NCI-H146 (cell line): ENCODE data around the gene SSH3.

Experiments
- DNase-seq: peaks from one replicate; lab custom pipeline; 2025; lab: John Stamatoyannopoulos, UW

Gene SSH3

GRCh38 chr11:67280341-67280787, 23.0 kb upstream of the SSH3 start:
- DNase-seq: no peak

- DNase-seq: no peak
These were observed 22.4 kb upstream of the SSH3 start for GRCh38 chr11:67280788-67281551.

- no peak for DNase-seq
These were observed 21.7 kb upstream of the SSH3 start for GRCh38 chr11:67281552-67282150.

GRCh38 chr11:67282155-67282875, 21.0 kb upstream of the SSH3 start:
- DNase-seq: no peak

- no peak for DNase-seq
These were observed 20.4 kb upstream of the SSH3 start for GRCh38 chr11:67282876-67283371.

- DNase-seq: no peak
These were observed 19.8 kb upstream of the SSH3 start for GRCh38 chr11:67283481-67283963.

DNA sequence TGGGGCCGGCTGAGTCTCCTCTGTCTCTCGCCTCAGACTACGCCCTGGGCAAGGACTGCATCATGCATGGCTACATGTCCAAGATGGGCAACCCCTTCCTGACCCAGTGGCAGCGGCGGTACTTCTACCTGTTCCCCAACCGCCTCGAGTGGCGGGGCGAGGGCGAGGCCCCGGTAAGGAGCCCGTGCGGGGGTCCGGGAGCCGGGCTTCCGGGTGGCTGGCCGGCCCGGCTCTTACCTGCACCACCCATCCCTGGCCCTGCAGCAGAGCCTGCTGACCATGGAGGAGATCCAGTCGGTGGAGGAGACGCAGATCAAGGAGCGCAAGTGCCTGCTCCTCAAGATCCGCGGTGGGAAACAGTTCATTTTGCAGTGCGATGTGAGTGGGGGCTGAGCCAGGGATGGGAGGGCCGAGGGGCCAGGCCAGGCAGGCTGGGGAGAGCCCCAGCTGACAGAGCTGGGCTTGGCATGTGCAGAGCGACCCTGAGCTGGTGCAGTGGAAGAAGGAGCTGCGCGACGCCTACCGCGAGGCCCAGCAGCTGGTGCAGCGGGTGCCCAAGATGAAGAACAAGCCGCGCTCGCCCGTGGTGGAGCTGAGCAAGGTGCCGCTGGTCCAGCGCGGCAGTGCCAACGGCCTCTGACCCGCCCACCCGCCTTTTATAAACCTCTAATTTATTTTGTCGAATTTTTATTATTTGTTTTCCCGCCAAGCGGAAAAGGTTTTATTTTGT, 18.4 kb upstream of the SSH3 start:
- DNase-seq: no peak

DNA sequence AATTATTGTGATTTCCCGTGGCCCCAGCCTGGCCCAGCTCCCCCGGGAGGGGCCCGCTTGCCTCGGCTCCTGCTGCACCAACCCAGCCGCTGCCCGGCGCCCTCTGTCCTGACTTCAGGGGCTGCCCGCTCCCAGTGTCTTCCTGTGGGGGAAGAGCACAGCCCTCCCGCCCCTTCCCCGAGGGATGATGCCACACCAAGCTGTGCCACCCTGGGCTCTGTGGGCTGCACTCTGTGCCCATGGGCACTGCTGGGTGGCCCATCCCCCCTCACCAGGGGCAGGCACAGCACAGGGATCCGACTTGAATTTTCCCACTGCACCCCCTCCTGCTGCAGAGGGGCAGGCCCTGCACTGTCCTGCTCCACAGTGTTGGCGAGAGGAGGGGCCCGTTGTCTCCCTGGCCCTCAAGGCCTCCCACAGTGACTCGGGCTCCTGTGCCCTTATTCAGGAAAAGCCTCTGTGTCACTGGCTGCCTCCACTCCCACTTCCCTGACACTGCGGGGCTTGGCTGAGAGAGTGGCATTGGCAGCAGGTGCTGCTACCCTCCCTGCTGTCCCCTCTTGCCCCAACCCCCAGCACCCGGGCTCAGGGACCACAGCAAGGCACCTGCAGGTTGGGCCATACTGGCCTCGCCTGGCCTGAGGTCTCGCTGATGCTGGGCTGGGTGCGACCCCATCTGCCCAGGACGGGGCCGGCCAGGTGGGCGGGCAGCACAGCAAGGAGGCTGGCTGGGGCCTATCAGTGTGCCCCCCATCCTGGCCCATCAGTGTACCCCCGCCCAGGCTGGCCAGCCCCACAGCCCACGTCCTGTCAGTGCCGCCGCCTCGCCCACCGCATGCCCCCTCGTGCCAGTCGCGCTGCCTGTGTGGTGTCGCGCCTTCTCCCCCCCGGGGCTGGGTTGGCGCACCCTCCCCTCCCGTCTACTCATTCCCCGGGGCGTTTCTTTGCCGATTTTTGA, 17.5 kb upstream of the SSH3 start:
- DNase-seq: no peak

- no peak for DNase-seq
These were observed 16.6 kb upstream of the SSH3 start for GRCh38 chr11:67286621-67287333.

DNA sequence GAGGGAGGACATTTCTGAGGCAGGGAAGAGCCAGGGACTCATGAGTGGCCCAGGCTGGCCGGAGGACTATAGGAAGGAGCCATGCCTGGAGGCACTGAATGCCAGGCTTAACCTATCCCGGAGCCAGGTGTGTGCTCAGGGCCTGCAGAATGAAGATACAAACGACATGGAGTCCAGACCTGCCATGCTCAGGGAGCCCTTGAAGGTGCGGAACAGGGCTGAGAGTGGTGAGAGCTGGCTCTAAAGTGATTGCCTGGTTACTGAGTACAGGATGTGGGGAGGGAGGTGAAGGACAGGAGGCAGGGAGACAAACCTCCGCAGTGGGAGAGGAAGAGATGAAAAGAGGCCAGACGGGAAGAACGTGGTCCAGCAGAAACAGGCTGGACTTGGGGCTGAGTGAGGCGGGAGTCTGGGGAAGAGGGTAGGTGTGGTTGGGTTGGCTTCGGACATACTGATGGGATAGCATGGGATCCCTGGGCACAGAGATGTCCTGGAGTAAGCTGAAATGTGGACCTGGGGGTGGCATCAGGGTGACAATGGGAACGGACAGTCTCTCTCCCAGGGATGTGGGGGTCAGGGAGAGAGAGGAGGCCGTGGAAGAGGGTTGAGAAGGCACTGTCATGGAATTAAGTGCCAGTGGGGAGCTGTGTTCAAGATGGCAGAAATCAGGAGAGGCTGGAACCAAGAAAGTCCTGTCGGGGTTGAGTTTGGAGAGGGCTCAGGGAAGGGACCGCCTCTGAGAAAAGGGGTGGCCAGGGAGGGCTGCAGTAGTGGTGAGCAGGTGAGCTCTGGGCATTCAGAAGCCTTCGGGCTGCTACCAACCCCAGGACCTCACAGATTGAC, 15.8 kb upstream of the SSH3 start:
- DNase-seq: no peak

DNA sequence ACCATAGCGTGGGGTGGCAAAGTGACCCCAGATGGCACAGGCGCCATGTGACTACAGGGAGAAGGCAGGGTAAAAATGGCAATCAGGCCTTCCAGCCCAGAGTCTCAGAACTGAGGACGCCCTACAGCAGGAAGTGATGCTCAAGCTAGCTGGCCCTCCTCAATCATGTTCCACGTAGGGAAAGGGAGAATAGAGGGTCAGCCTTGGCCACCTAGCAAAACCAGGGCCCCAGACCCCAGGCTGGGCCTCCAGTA, 15.2 kb upstream of the SSH3 start:
- DNase-seq: no peak

DNA sequence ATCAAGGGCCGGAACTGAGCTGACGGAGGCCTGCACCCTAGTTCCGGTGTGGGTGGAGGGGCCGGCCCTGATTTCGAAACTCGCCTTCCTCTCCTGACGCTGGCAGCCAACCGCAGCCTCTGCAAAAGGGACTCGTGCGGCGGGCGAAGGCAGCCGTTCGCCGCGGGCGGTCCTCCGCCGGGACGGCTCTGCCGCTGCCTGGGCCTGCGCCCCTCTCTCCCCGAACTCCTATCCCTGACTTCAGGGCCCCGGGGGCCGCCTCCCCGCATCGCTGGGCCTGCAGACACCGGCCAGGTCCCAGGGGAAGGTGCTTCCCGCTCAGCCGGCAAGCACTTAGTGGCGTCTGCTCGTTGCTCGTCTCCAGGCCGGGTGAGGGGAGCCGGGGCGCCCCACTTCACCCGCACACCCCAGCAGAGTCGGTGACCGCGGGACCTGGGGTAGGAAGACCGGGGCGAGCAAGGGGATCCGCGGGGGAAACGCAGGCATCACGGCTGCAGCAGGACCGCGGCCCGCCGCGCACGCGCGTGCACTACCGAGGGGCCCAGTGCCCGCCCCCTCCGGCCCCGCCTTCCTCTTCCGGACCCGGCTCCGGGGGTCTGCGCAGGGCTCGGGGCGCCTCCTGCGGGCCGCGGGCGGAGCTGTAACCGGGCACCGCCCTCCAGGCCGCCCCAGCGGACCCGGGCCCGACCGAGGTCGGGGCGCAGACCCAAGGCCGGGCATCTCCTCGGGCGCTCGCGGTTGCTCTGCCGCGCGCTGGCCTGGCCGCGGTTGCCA, 14.7 kb upstream of the SSH3 start:
- peak; percentile 95 for DNase-seq

GRCh38 chr11:67289226-67289650, 14.1 kb upstream of the SSH3 start, which contains the start of gene ANKRD13D:
TSS of gene ANKRD13D (plus strand) at chr11:67289303. CDS start at chr11:67289461, 158 bp downstream.
- peak; percentile 80 for DNase-seq

DNA sequence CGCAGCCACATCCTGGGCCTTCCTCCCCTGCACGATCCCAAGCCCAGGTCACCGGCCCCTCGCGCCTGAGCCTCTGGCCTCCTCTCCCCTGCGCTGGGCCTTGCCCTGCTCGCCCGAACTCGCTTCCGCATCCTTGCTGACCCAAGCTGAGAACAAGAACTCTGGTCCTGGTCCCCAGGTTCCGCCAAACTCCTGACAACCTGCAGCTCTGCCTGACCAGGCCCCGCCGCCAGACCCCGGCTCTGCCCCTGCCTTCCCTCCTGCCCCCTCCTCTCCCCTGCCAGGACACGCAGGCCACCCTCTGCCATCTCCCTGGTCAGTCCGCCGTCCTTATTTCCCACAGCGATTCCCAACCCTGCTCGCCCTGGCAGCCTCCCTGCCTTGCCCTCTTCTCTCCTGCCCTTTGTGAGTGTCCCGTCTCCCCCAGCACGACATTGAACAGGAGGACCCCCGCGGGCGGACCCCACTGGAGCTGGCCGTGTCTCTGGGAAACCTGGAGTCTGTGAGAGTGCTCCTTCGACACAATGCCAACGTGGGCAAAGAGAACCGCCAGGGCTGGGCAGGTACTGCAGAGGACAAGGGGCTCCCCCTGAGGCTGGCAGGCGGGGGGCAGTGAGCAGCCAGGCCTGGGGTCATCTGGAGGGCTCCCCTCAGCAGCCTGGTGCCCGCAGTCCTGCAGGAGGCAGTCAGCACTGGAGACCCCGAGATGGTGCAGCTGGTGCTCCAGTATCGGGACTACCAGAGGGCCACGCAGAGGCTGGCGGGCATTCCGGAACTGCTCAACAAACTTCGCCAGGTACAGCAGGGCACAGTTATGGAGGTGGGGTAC, 13.5 kb upstream of the SSH3 start:
- no peak for DNase-seq

GRCh38 chr11:67290801-67291200, 12.5 kb upstream of the SSH3 start:
- no peak for DNase-seq

GRCh38 chr11:67291481-67292381, 11.6 kb upstream of the SSH3 start:
- no peak for DNase-seq

- no peak for DNase-seq
These were observed 10.7 kb upstream of the SSH3 start for GRCh38 chr11:67292671-67293070.
